ENCODE results near the gene RPS21. TPM values are rescaled to one million over a fixed set of nuclear protein-coding genes. Genes with fewer than 3 reads are reported as not detected.

RPS21 gene
- total RNA-seq, 4 donors from 2014 or later, result 1,664 to 5,734 (median 2,155) TPM

GRCh38 chr20:62400021-62400420, 13.1 kb downstream of the RPS21 start:
- no peak for DNase-seq (ENCODE audit: low spot score in 2 of 2)
- 90 to 91% methylated on average over 7 of the region's 7 CpGs for WGBS, 2 donors
- intact Hi-C loops (cut with DNase I; ENCODE audit: low total_unique reads), result loop anchor here (10.0 kb wide), 1 partner anchor 405 kb away; the partner anchor contains the start of gene OGFR
- no peak for TF ChIP-seq CTCF (IDR thresholded peaks at IDR 0.05)
- no peak for TF ChIP-seq POLR2A (IDR thresholded peaks at IDR 0.05)
- no peak overlapping the region for H3K4me3 ChIP-seq (ENCODE audit: low read depth, poor library complexity, severe bottlenecking)

GRCh38 chr20:62400541-62400940, 13.6 kb downstream of the RPS21 start:
- WGBS, 2 donors, result 84 to 88% methylated on average over 8 to 10 of the region's 10 CpGs
- TF ChIP-seq CTCF (IDR thresholded peaks at IDR 0.05) (no peak), POLR2A (IDR thresholded peaks at IDR 0.05) (no peak)
- intact Hi-C loops (cut with DNase I; ENCODE audit: low total_unique reads), result loop anchor here (10.0 kb wide), 1 partner anchor 404 kb away; the partner anchor contains the start of gene OGFR

GRCh38 chr20:62401331-62401779, 14.5 kb downstream of the RPS21 start:
- intact Hi-C loops (cut with DNase I; ENCODE audit: low total_unique reads), result loop anchor here (10.0 kb wide), 1 partner anchor 403 kb away; the partner anchor contains the start of gene OGFR
- WGBS, 2 donors, result 70 to 88% methylated on average over 6 to 21 of the region's 21 CpGs
- TF ChIP-seq POLR2A (IDR thresholded peaks at IDR 0.05) (no peak), CTCF (IDR thresholded peaks at IDR 0.05) (no peak)
- no peak overlapping the region for H3K4me3 ChIP-seq (ENCODE audit: low read depth, poor library complexity, severe bottlenecking)
- DNase-seq (ENCODE audit: low spot score in 2 of 2), result no peak

More at GRCh38 chr20:62400541-62400940, 13.6 kb downstream of the RPS21 start:
- H3K4me3 ChIP-seq (ENCODE audit: low read depth, poor library complexity, severe bottlenecking), result no peak overlapping the region
- no peak for DNase-seq (ENCODE audit: low spot score in 2 of 2)

- no peak for DNase-seq (ENCODE audit: low spot score in 2 of 2)
- TF ChIP-seq POLR2A (IDR thresholded peaks at IDR 0.05) (no peak), CTCF (IDR thresholded peaks at IDR 0.05) (no peak)
- no peak overlapping the region for H3K4me3 ChIP-seq (ENCODE audit: low read depth, poor library complexity, severe bottlenecking)
- WGBS, 2 donors, result 83 to 84% methylated on average over 18 to 20 of the region's 23 CpGs
- intact Hi-C loops (cut with DNase I; ENCODE audit: low total_unique reads), result loop anchor here (10.0 kb wide), 1 partner anchor 402 kb away; the partner anchor contains the start of gene OGFR
Observed at GRCh38 chr20:62402456-62403150, 15.7 kb downstream of the RPS21 start.

- no peak for DNase-seq (ENCODE audit: low spot score in 2 of 2)
- TF ChIP-seq POLR2A (IDR thresholded peaks at IDR 0.05) (no peak), CTCF (IDR thresholded peaks at IDR 0.05) (no peak)
- H3K4me3 ChIP-seq (ENCODE audit: low read depth, poor library complexity, severe bottlenecking), result no peak overlapping the region
- 60 to 75% methylated on average over 13 of the region's 13 CpGs for WGBS, 2 donors
- intact Hi-C loops (cut with DNase I; ENCODE audit: low total_unique reads), result loop anchor here (10.0 kb wide), 1 partner anchor 401 kb away; the partner anchor contains the start of gene OGFR
Observed at GRCh38 chr20:62403331-62403730, 16.4 kb downstream of the RPS21 start.

Measured in lower leg skin (tissue), 4 donors.